ENCODE measurements around the gene SH3BP4. TPM values are rescaled to one million over a fixed set of nuclear protein-coding genes. Genes with fewer than 3 reads are reported as not detected.

SH3BP4 gene
- total RNA-seq, 1 donor, result 115 TPM

DNA sequence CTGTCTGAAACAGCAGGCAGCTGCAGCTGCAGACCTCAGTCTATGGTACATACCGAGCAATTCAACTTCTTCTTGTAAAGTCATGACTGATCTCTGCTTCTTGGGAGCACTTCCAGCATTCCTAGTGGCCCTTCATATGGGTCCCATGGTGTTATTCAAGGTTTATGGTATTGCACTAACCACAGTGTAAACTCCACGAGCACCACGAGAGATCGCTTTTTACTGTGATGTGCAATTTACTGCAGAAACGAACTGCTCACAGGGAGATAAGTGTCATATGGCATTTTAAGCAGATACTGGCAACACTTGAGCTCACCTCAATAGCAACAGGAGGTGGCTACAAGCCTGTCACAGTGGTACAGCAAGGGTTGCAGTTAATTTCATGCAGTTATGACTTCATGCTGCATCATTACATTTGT is 38.6 kb upstream of the SH3BP4 start:
- DNase-seq (ENCODE audit: low read depth), result peak; percentile 90
- no peak overlapping the region for H3K4me3 ChIP-seq (ENCODE audit: low read depth, low read length)
- TF ChIP-seq, protein P1, sequence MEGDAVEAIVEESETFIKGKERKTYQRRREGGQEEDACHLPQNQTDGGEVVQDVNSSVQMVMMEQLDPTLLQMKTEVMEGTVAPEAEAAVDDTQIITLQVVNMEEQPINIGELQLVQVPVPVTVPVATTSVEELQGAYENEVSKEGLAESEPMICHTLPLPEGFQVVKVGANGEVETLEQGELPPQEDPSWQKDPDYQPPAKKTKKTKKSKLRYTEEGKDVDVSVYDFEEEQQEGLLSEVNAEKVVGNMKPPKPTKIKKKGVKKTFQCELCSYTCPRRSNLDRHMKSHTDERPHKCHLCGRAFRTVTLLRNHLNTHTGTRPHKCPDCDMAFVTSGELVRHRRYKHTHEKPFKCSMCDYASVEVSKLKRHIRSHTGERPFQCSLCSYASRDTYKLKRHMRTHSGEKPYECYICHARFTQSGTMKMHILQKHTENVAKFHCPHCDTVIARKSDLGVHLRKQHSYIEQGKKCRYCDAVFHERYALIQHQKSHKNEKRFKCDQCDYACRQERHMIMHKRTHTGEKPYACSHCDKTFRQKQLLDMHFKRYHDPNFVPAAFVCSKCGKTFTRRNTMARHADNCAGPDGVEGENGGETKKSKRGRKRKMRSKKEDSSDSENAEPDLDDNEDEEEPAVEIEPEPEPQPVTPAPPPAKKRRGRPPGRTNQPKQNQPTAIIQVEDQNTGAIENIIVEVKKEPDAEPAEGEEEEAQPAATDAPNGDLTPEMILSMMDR (IDR thresholded peaks at IDR 0.05; ENCODE audit: insufficient read depth, low read depth, low read length), result no peak

DNA sequence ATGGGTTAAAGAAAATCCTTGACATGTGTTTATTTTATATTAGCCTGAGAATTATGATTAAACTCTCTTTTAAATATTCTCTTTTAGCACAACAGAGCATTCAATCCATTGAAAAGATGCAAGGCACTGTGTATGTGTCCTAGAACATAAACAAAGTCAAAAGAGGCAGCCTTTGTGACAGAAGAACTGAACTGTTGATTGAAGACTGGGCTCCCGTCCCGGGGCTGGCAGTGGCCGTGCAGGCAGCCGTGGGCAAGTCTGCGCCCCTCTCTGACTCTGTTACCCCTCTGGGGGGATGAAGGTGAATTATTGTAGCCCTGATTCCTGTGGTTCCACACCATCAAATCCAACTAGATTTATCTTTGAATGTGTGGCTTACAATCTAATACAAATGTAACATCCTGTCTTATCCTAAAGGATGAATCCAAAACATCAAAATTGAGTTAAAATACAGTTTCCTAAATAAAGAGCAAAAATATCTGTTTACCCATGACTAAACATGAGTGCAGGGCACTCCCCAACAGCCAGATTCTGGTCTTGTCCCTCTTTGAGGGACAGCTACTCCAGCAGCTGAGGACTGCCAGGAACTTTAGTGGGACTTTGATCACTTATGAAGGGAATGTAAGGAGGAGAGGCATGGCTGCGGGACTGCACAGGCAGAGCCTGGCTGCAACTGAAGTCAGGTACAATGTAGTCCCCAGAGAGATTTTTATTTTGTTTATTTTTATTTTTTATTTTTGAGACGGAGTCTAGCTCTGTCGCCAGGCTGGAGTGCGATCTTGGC is 37.3 kb upstream of the SH3BP4 start:
- H3K4me3 ChIP-seq (ENCODE audit: low read depth, low read length), result no peak overlapping the region
- TF ChIP-seq, protein P1 (IDR thresholded peaks at IDR 0.05; ENCODE audit: insufficient read depth, low read depth, low read length), result no peak
- DNase-seq (ENCODE audit: low read depth), result no peak

DNA sequence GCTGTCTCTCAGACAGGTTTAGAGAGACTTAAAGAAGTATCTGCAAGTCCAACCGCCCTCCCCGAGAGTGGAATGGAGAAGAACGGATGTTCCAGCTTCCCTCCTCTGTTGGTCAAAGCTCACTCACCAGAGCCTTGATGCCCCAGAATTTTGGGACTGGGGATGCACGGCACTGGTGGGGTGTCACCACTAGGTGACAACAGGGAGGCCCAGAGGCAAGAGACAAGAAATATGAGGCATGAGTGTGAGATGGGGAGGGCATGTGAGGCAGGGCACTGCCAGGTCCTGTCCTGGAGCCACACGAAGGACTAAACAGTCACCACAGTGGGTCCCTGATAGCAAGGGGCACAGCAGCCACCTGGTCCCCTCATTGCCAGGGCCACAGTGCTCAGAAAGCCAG is 35.1 kb upstream of the SH3BP4 start:
- DNase-seq (ENCODE audit: low read depth), result no peak
- H3K4me3 ChIP-seq (ENCODE audit: low read depth, low read length), result no peak overlapping the region
- TF ChIP-seq, protein P1 (IDR thresholded peaks at IDR 0.05; ENCODE audit: insufficient read depth, low read depth, low read length), result no peak

DNA sequence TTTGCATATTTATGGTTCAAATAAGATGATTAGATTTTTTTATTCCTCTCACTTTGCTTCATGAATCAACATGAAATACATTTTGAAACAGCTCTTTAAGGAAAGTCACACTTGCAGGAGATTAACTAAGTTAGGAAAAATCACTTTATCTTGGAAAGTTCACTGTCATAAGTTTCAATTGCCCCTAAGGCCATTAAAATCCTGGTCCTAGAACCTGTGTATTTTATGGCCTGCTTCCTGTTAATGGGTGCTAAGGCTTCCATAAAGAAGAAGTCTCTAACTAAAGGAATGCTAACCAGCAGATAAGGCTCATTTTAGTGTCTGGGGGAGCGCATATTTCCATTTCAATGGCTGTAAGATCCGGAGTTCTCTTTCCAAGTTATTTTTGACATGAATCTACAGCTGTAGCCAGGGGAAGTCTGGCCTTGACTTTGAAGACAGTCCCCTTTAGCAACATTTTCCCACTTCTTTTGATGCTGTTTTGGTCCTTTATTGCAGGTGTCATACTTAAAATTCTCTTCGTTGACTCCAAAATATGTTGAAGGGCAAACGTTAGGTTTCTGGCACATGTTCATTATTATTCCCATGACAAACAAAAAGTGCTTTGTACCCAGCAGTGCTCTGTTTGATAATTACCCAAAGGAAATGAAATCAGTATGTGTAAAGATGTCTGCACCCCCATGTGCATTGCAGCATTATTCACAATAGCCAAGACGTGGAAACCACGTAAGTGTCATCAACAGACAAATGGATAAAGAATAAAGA is 34.4 kb upstream of the SH3BP4 start:
- DNase-seq (ENCODE audit: low read depth), result peak; percentile 46
- H3K4me3 ChIP-seq (ENCODE audit: low read depth, low read length), result no peak overlapping the region
- TF ChIP-seq, protein P1 (IDR thresholded peaks at IDR 0.05; ENCODE audit: insufficient read depth, low read depth, low read length), result no peak

DNA sequence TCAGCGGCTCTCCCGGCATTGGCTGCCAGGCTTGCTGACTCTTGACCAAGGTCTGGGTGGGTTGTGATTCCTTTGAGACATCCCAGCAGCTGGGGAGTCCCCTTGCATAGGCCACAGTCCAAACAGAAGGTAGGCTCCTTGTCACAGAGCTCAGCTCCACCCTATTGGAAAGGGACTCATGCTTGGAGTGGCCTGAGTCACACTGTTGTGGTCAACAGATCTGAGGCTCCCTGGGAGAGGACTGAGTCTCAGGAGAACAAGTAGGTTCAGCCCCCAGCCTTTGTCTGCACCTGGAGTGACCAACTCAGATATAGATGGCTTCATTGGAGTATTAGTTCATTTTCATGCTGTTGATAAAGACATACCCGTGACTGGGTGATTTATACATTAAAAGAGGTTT is 32.1 kb upstream of the SH3BP4 start:
- TF ChIP-seq, protein P1 (IDR thresholded peaks at IDR 0.05; ENCODE audit: insufficient read depth, low read depth, low read length), result no peak
- no peak overlapping the region for H3K4me3 ChIP-seq (ENCODE audit: low read depth, low read length)
- no peak for DNase-seq (ENCODE audit: low read depth)

DNA sequence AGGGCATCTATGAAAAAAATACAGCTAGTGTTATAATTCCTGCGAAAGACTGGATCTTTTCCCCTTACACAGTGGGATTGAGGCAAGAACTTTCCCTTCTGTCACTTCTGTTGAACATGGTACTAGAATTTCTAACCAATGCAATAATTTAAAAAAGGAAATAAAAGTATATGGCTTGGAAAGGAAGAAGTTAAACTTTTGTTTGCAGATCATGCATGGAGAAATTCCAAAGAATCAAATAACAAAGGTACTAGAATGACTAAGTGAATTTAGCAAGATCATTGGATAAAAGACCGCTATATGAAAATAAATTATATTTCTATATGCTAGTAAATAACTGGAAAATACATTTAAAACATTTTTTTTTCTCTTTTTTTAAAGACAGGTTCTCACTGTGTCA is 31.0 kb upstream of the SH3BP4 start:
- no peak overlapping the region for H3K4me3 ChIP-seq (ENCODE audit: low read depth, low read length)
- TF ChIP-seq, protein P1 (IDR thresholded peaks at IDR 0.05; ENCODE audit: insufficient read depth, low read depth, low read length), result no peak
- no peak for DNase-seq (ENCODE audit: low read depth)

Data from fibroblast of villous mesenchyme (primary cell).